Suprapubic skin (tissue), 2 donors: ENCODE data around the gene PKN2.

ENCODE experiments used
- EP300 ChIP-seq: sonication (generic); formaldehyde crosslinking; IDR thresholded peaks from one replicate; pipeline ENCODE4 v1.6.1; 2017; ENCODE audit warnings: antibody characterized with exemption
- POLR2A ChIP-seq, 2 donors: fragments of 450-650 bp; IDR thresholded peaks; one replicate each; pipeline ENCODE4 v1.6.1; 2017; ENCODE audit warnings: antibody characterized with exemption in 2 of 2, mild to moderate bottlenecking in 2 of 2, moderate library complexity in 2 of 2

GRCh38 chr1:88726697-88727096 lies 42.6 kb downstream of the PKN2 start:
- no peak for TF ChIP-seq POLR2A (IDR thresholded peaks at IDR 0.05)
- TF ChIP-seq EP300, result no peak
